Activated CD4-positive, alpha-beta memory T cell treated with anti-CD3 and anti-CD28 coated beads for 36 hours (primary cell): Measurements from ENCODE around the gene GNAO1. TPM values are rescaled to one million over a fixed set of nuclear protein-coding genes. Genes with fewer than 3 reads are reported as not detected.
A peak's percentile ranks its signal among the peaks of the same experiment; 100 is the strongest.

Experiments
- CTCF ChIA-PET: fragments of 350-600 bp; sonication (Branson Sonifier 250); formaldehyde crosslinking; loops from one replicate; lab custom pipeline; 2021; ENCODE audit warnings: antibody characterized with exemption, inconsistent platforms; lab: Charles Lee
- POLR2A ChIA-PET: fragments of 350-600 bp; sonication (Branson Sonifier 250); formaldehyde crosslinking; loops from one replicate; lab custom pipeline; 2021; ENCODE audit warnings: antibody characterized with exemption; lab: Charles Lee
- DNase-seq: peaks from one replicate; pipeline ENCODE4 v3.0.0-alpha.2; 2020
- H3K27ac Mint-ChIP-seq: one replicate; pipeline ENCODE4 v1.8.0; 2021; ENCODE audit warnings: mixed read lengths
- H3K27me3 Mint-ChIP-seq: one replicate; pipeline ENCODE4 v1.8.0; 2021; ENCODE audit warnings: mixed read lengths
- H3K36me3 Mint-ChIP-seq: one replicate; pipeline ENCODE4 v1.8.0; 2021; ENCODE audit warnings: mixed read lengths
- H3K4me1 Mint-ChIP-seq: one replicate; pipeline ENCODE4 v1.8.0; 2021; ENCODE audit warnings: low read depth, mixed read lengths
- H3K4me3 Mint-ChIP-seq: one replicate; pipeline ENCODE4 v1.8.0; 2021; ENCODE audit warnings: mild to moderate bottlenecking, mixed read lengths
- H3K9me3 Mint-ChIP-seq: one replicate; pipeline ENCODE4 v1.8.0; 2021; ENCODE audit warnings: mixed read lengths
- intact Hi-C: fragments of 100-400 bp; cut with micrococcal nuclease; formaldehyde crosslinking; loops from one replicate; pipeline ENCODE4 v1.15.1; 2023
- total RNA-seq, 2 experiments: library from RNA; stranded (reverse); gene quantifications; one replicate each; pipeline ENCODE4 v1.2.3, GENCODE V29; 2021

The GNAO1 gene
- total RNA-seq, 2 experiments from 2014 or later: 1.3 to 1.4 TPM

DNA sequence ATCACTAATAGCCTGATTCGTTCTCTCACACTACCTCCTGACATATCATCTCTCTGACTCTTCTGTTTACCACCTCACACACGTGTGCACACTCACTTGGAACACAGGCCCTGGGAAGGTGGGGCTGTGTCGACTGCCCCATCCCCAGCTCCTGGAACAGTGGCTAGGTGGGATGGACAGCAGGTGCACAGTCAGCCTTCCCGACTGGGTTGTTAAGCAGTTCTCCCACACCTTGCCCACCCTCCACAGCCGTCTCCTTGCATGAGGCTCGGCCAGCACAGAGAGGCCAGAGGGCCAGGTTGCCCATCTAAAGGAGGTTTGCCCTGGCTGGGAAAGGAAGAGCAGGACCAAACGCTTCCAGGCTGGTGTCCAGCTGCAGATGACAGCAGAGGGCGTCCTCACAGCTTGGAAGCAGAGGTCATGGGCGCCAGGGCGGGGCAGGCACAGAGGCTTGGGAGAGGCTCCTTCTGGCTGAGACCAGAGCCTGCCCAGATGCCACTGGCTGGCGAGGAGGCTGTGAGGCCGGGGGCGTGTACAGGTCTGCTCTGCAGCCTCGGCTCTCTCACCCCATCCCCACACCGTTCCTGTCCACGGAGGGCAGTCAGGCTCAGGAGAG, 141.3 kb downstream of the GNAO1 start:
- no peak overlapping the region for H3K4me3 Mint-ChIP-seq
- intact Hi-C loops: no loop called here
- H3K4me1 Mint-ChIP-seq: no peaks in the 10 kb centered on the region
- no peaks in the 10 kb centered on the region for H3K27me3 Mint-ChIP-seq
- H3K36me3 Mint-ChIP-seq: no peaks in the 10 kb centered on the region
- DNase-seq: peak; percentile 32
- H3K9me3 Mint-ChIP-seq: no peaks in the 10 kb centered on the region
- CTCF ChIA-PET: interaction anchor here (1.1 to 1.4 kb wide), 2 partner anchors 14 to 24 kb away, joined by 3 read pairs; no protein-coding TSS in a partner anchor
- POLR2A ChIA-PET: no interaction called here
- no peak overlapping the region for H3K27ac Mint-ChIP-seq

DNA sequence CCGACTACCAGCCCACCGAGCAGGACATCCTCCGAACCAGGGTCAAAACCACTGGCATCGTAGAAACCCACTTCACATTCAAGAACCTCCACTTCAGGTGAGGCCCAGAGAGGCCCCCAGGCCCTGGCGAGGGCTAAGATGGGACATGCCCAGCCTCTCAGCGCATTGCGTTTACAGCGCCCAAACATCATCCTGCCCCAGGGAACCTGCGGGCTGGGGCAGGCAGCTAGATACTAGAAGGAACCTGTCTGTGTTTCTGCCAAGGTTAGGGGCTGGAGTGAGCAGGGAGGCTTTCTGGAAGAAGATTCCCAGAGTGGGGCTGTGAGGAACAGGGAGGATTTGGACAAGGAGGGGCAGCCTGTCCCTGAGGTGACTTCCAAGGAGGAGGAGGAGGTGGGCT, 143.5 kb downstream of the GNAO1 start:
- CTCF ChIA-PET: no interaction called here
- POLR2A ChIA-PET: no interaction called here
- intact Hi-C loops: no loop called here
- Mint-ChIP-seq H3K4me3 (no peak overlapping the region), H3K36me3 (no peaks in the 10 kb centered on the region), H3K9me3 (no peaks in the 10 kb centered on the region), H3K27me3 (no peaks in the 10 kb centered on the region), H3K4me1 (no peaks in the 10 kb centered on the region), H3K27ac (no peak overlapping the region)
- DNase-seq: no peak

DNA sequence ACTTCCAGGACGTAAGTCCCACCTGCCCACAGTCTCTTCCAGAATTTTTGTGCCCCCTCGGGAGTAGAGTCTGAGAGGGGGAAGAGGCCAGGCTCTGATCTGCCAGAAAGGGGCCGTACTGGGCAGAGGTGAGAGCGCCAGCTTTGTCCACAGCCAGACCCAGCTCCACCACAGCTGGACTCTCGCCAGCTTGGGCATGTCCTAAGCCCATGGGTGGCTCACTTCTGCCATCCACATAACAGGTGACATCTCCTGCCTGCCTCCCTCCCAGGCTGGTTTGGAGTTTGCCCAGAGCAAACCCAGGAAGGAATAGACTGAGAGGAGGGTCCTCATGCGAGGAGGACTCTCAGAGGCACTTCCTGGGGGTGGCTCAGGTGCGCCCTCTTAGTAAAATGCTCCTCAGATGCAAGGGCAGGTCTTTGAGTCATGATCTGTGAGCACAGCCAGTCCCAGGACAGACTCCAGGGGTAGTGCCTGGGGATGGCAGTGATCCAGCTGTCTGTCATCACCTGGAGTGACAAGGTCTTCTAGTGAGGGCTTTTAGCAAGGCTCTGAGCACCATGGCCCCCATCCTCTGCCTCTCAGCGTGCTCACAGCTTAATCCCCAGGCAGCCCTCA, 144.9 kb downstream of the GNAO1 start:
- Mint-ChIP-seq H3K27ac (no peak overlapping the region), H3K36me3 (no peaks in the 10 kb centered on the region), H3K4me1 (no peaks in the 10 kb centered on the region), H3K27me3 (no peaks in the 10 kb centered on the region), H3K9me3 (no peaks in the 10 kb centered on the region), H3K4me3 (no peak overlapping the region)
- intact Hi-C loops: no loop called here
- no peak for DNase-seq
- CTCF ChIA-PET: no interaction called here
- POLR2A ChIA-PET: no interaction called here

DNA sequence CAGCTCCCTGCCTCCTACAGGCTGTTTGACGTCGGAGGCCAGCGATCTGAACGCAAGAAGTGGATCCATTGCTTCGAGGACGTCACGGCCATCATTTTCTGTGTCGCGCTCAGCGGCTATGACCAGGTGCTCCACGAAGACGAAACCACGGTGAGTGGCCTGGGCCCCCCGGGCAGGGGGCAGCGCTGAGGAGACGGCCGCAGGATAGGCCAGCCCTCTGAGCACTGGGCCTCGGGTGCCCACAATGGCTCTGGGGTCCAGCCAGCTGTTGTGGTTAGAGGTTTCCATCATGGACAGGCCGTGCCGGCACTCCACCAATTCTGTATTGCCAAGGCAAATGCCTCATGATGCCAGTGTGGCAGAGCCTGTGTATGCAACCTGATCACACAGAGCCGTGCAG, 145.4 kb downstream of the GNAO1 start:
- Mint-ChIP-seq H3K27ac (no peak overlapping the region), H3K27me3 (no peaks in the 10 kb centered on the region), H3K9me3 (no peaks in the 10 kb centered on the region), H3K4me1 (no peaks in the 10 kb centered on the region), H3K36me3 (no peaks in the 10 kb centered on the region), H3K4me3 (no peak overlapping the region)
- ChIA-PET POLR2A (no interaction called here), CTCF (no interaction called here)
- no peak for DNase-seq
- intact Hi-C loops: no loop called here

DNA sequence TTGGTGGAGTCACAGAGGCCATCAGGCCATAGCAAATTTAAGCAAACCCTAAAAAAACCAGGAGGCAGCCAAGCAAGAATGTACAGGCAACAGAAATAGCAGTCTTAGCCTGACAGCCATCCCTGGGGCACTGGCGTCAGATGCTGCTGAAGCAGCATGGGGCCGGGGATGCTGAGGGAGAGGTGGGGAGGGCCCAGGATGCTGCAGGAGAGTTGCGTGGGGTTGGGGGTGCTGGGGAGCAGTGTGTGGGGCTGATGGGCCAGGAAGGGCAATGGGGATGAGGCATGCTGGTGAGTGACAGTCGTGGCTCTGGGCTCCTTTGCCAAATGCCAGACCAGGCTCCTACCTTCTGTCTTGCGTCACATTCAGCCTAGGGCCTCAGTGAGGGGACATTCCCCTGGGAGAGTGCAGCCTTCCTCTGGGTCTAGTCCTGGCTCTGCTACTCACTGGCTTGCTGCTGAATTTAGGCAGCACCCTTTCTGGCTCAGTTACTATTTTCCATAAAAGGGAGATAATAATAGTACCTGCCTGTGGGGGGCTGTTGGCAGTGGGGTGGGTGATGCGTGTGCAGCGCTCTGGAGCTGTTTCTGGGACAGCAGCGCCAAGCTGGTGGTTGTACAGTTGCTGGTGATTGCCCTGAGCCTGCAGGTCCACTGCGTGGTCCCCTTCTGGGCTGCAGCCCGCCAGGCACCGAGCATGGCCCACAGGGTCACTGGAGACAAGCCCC, 146.0 kb downstream of the GNAO1 start:
- DNase-seq: no peak
- H3K27me3 Mint-ChIP-seq: no peaks in the 10 kb centered on the region
- H3K27ac Mint-ChIP-seq: no peak overlapping the region
- no peaks in the 10 kb centered on the region for H3K4me1 Mint-ChIP-seq
- H3K36me3 Mint-ChIP-seq: no peaks in the 10 kb centered on the region
- H3K4me3 Mint-ChIP-seq: no peak overlapping the region
- no peaks in the 10 kb centered on the region for H3K9me3 Mint-ChIP-seq
- CTCF ChIA-PET: no interaction called here
- intact Hi-C loops: no loop called here
- POLR2A ChIA-PET: no interaction called here

DNA sequence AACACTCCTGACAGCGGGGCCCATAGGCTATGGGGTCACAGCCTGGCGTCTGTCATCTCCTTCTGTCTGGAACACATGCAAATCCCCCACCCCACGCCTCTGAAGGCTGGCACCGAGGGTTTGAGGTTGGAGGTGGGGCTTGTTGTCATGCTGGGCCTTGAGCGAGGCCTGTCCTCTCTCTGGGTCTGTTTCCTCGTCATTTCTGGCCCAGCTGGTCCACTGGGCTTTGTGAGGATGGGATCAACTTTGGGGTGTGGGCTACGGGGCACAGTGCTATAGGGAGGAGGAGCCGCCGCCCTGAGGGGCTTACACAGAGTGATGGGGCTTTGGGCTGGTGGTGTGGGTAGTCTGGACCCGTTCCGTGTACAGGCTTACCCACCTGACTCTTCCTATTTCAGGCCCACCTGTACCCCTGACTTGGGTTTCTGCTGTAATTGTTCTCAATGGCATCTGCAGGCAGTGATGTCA, 146.6 kb downstream of the GNAO1 start:
- intact Hi-C loops: no loop called here
- Mint-ChIP-seq H3K9me3 (no peaks in the 10 kb centered on the region), H3K4me3 (no peak overlapping the region), H3K36me3 (no peaks in the 10 kb centered on the region), H3K4me1 (no peaks in the 10 kb centered on the region), H3K27me3 (no peaks in the 10 kb centered on the region), H3K27ac (no peak overlapping the region)
- CTCF ChIA-PET: interaction anchor here (1.1 kb wide), 1 partner anchor 18 kb away, joined by 3 read pairs; no protein-coding TSS in a partner anchor
- POLR2A ChIA-PET: no interaction called here
- DNase-seq: no peak

DNA sequence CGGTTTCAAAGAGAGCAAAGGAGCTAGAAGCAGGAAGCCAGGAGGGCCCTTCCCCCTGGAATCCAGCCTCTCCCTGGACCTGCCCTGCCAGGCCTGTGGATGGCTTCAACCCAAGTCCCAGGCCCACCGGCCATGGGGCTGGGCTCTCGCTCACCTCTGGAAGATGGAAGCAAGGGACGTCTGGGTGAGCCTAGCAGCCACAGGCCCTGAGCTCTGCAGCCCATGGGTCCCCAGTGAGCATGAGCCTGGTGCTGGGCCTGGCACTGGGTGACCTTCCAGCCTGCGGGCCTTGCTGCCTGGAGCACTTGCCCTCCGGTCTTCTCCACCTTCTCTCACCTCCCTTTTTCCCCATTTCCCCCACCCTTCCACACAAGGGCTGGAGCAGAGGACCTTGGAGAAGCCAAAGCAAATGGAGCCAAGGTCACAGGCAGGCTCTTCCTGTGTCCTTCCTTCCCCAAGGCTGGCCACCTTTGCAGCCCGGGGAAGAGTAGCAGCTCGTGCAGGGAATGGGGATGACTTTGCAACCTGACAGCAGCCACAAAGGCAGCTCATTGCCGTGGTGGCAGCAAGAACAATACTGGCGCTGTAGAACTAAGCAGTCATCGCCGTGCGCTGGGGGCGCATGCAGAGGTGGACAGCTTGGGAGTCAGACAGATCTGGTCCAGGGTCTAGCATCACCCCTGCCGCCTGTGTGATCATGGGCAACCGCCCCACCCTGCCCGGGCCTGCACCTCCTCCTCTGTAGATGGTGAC, 147.5 kb downstream of the GNAO1 start:
- no peak for DNase-seq
- Mint-ChIP-seq H3K27me3 (no peaks in the 10 kb centered on the region), H3K4me1 (no peaks in the 10 kb centered on the region), H3K4me3 (no peak overlapping the region), H3K36me3 (no peaks in the 10 kb centered on the region), H3K9me3 (no peaks in the 10 kb centered on the region), H3K27ac (no peak overlapping the region)
- CTCF ChIA-PET: interaction anchor here (1.1 kb wide), 1 partner anchor 17 kb away, joined by 3 read pairs; no protein-coding TSS in a partner anchor
- POLR2A ChIA-PET: no interaction called here
- intact Hi-C loops: no loop called here

DNA sequence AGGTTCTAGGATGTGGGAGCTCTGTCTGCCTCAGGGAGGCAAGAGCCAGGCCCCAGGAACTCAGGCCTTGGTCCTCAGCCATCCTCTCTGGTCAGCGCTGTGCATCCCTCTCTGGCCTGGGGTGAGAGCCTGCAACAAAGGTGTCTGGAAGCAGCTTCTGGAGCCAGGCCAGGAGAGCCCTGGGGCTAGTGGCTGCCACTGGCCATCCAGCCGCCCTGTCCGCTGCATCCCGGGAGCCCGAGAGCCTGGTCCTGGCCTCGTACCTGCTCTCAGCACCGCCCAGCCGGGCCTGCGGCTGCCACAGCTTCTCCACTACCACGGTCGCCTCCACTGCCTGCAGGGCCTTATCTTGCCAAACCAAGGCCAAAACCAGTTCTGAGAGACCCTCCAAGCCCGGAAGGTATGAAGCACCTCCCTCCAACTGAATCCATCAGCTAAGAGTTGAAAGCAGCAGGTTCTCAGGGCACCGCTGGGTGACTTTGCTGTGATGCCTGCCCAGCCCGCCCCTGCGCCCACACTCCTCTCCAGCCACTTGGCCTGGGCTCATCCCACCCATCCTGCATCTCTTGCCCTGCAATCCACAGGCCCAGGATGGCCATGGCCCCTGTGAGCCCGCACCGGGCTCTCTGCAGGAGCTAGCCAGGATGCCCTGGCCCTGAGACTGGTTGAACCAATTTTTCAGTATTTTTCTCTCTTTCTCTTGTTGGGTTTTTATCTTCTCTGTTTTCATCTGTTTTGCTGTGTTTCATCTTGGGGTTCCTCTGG, 148.3 kb downstream of the GNAO1 start:
- no peaks in the 10 kb centered on the region for H3K4me1 Mint-ChIP-seq
- no peak overlapping the region for H3K4me3 Mint-ChIP-seq
- ChIA-PET POLR2A (no interaction called here), CTCF (no interaction called here)
- intact Hi-C loops: no loop called here
- no peak overlapping the region for H3K27ac Mint-ChIP-seq
- DNase-seq: no peak
- H3K36me3 Mint-ChIP-seq: no peaks in the 10 kb centered on the region
- no peaks in the 10 kb centered on the region for H3K27me3 Mint-ChIP-seq
- H3K9me3 Mint-ChIP-seq: no peaks in the 10 kb centered on the region

DNA sequence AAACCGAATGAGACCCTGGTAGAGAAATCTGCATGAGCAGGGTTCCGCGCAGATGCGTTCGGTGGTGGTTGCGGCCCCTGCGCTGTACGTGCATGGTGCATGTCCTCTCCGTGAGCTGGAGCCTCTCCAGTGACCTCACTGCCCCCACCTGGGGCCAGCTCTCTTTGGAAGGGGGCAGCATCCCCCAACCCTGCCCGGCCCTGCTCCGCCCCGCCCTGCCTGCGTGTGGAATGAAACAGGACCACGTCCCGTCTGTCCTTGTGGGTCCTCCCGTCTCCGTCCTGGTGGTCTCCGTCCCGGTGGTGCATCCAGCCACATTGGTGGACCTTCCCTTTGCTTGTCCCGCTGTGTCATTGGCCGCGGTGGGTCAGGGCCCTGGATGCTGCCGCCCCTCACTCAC, 149.1 kb downstream of the GNAO1 start:
- no peak for DNase-seq
- H3K9me3 Mint-ChIP-seq: no peaks in the 10 kb centered on the region
- no peak overlapping the region for H3K27ac Mint-ChIP-seq
- intact Hi-C loops: no loop called here
- CTCF ChIA-PET: no interaction called here
- no peaks in the 10 kb centered on the region for H3K4me1 Mint-ChIP-seq
- no peaks in the 10 kb centered on the region for H3K27me3 Mint-ChIP-seq
- H3K4me3 Mint-ChIP-seq: no peak overlapping the region
- POLR2A ChIA-PET: no interaction called here
- H3K36me3 Mint-ChIP-seq: no peaks in the 10 kb centered on the region

DNA sequence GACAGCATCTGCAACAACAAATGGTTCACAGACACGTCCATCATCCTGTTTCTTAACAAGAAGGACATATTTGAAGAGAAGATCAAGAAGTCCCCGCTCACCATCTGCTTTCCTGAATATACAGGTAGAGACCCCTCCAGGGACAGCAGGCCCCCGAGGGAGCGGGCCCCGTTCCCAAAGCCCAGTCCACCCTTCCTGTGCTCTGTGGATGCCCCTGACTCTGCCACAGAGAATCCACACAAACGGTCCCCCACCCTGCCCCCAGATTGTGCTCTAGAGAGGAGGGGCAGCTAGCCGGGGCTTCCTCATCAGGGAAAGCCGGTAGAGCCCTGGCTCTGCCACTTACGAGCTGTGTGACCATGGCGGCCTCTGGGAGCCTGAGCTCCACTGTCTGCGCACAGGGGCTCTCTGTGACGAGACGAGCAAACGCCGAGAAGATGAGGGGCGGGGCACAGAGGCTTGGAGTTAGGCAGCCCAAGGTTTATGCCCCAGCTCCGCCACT, 149.6 kb downstream of the GNAO1 start:
- Mint-ChIP-seq H3K4me3 (no peak overlapping the region), H3K9me3 (no peaks in the 10 kb centered on the region), H3K27ac (no peak overlapping the region), H3K4me1 (no peaks in the 10 kb centered on the region), H3K36me3 (no peaks in the 10 kb centered on the region), H3K27me3 (no peaks in the 10 kb centered on the region)
- POLR2A ChIA-PET: no interaction called here
- CTCF ChIA-PET: interaction anchor here (1.2 kb wide), 1 partner anchor 23 kb away, joined by 3 read pairs; no protein-coding TSS in a partner anchor
- no peak for DNase-seq
- intact Hi-C loops: no loop called here

DNA sequence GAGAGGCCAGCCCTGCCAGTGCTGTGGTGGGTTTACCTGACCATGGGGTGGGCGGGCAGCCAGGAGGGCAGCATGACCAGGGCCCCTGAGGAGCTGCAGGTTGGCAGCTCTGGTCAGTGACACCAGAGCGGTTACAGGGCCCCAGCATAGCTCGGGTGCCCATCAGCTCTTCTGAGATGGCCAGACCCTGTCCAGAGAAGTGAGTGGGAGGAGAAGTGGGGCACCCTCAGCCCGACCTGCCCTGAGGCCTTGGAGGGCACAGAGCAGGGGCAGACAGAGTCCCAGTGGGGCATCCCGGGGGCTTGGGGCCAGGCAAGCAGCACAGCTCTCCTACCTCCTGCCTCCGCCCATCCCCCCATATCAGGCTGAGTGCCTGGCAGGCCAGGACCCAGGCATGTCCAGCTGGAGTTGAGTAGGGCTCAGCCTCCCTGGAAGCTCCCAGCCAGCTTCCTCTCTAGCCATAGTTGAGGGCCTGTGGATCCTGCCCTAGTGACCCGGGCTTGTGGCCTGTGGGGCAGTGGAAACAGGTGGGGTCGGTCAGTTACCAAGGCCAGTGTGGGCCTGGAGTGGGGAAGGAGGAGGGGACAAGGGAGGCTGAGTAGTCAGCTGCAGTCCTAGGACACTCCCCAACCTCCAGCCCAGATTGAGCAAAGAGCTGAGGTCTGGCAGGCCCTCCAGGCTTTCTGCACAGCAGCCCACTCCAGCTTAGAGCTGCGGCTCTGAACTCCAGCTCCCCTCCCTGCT, 150.5 kb downstream of the GNAO1 start:
- ChIA-PET CTCF (interaction anchor here (1.2 kb wide), 1 partner anchor 23 kb away, joined by 3 read pairs; no protein-coding TSS in a partner anchor), POLR2A (no interaction called here)
- no peaks in the 10 kb centered on the region for H3K27me3 Mint-ChIP-seq
- no peaks in the 10 kb centered on the region for H3K4me1 Mint-ChIP-seq
- DNase-seq: no peak
- H3K36me3 Mint-ChIP-seq: no peaks in the 10 kb centered on the region
- H3K27ac Mint-ChIP-seq: no peak overlapping the region
- no peaks in the 10 kb centered on the region for H3K9me3 Mint-ChIP-seq
- intact Hi-C loops: no loop called here
- no peak overlapping the region for H3K4me3 Mint-ChIP-seq
